Effector CD4-positive, alpha-beta T cell (primary cell): ENCODE results near the gene CANX.

Source experiments
- DNase-seq: peaks from one replicate; pipeline ENCODE4 v3.0.0-alpha.2; 2020

Gene CANX

DNA sequence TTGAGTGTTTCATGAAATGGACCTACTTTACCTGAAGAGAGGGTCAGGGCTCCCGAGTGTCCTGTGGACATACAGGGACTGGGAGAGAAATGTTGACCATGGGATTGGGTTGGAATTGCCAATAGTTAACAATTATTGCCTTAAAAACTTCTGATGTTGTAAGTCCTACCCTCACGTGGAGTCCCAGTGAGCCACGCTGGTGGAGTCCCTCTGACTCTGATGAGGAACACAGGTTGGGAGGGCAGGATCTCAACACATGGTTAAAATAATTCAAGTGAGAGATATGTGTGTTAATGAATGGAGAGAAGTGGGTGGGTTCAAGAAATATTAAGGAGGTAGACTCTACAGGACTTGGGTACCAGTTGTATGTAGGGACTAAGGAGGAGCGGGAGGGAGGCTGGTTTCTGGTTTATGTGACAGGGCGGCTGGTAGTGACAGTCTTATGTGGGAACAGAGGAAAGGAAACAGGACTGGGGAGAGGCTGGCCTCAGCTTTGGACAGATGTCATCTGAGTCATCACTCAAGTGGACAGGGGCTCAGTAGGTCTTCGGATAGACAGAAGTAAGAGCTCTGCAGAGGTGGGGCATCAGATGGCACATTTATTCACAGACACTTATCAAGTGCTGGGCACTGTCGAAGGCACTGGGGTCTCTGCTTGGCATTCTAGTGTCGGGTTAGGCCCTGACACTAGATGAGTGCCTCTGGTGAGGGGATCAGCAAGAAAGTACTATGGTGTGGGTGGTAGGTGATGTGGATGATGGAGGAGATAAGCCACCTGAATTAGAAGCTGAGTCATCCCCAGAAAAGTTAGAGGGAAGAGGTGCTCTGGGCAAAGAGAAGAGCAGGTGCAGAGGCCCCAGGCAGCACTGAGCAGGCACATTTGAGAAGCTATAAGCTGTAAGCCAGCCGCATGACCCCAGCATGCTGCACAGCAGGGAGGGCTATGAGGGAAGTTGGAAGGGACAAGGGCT is 61.1 kb downstream of the CANX start:
- no peak for DNase-seq

- peak; percentile 6 for DNase-seq
Observed at GRCh38 chr5:179762079-179762780, 63.5 kb downstream of the CANX start.

DNA sequence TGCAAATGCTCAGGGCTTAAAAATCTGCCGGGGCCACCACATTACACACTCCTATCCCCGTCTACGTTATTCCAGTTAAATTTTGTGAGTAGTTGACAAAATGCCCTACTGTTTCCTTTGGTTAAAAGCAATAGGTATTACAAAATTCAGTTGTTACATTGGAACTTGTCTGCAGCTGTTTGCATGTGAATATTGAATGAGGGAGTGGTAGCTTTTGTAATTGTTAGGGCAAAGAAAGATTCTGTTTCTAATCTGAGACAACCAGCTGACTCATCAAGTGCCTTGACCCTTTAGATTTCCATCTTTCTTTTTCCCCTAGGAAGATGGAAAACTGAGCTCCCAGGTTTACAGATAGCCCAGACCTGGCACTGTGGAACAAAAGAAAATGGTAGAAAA is 64.0 kb downstream of the CANX start:
- no peak for DNase-seq

DNA sequence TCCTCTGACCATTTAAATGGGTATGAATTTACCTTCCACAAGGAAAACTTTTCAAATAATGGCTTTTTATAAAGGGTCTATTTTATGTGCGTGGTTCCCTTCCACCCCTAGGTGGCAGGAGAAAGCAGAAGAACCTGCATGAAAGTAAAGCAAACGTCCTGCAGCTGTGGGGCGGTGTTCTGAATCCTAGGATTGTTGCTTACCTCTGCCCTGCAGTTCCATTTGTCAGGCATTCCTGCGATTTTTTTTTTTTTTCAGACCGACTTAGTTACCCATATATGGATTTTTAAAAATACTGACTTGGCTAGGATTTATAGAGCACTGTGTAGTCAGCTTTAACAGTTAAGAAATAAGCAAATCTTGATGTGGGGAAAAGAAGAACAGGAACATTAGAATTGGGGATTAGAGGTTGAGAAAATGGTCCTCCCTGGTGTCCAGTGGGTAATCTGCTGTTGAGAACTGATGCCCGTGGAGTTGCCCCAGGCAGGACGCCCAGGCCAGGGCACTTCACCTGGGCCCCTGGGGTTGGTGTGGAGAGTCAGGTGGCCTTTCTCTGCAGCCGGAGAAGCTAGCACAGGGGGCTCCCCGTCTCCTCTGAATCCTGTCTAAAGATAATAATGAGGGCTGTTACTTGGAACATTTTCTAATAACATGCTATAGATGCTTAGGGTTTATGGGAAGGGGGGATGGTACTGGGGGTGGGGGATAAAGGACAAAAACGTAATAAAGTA is 64.6 kb downstream of the CANX start:
- DNase-seq = peak; percentile 41

DNA sequence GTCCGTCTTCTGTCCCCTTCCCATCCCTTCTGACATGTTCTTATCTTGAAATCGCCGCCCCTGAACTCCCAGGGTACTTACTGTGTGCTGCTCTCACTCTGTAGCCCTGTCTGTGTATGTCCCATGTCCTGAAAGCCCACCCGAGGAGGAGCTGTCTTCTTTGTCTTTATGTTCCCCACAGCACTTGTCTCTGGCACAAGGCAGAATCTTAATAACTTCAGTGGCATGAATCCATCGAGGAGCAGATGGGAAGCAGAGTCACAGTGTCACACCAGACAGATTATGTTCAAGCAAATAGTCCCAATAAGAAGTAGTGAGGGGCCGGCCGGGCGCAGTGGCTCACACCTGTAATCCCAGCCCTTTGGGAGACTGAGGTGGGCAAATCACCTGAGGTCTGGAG is 65.3 kb downstream of the CANX start:
- DNase-seq = no peak

DNA sequence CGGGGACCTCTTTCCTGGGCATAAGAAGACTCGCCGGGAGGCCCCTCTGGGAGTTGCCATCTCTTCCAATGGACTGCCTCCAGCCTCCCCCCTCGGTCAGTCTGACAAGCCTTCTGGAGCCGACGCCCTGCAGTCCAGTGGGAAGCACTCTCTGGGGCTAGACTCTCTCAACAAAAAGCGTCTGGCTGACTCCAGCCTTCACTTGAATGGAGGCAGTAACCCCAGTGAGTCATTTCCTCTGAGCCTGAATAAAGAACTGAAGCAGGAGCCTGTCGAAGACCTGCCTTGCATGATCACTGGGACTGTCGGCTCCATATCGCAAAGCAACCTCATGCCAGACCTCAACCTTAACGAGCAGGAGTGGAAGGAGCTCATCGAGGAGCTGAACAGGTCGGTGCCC is 66.6 kb downstream of the CANX start:
- DNase-seq = no peak

- no peak for DNase-seq
Observed at GRCh38 chr5:179766021-179766725, 67.4 kb downstream of the CANX start.

GRCh38 chr5:179766726-179767455 is 68.1 kb downstream of the CANX start:
- DNase-seq = no peak

GRCh38 chr5:179767496-179768100 is 68.8 kb downstream of the CANX start:
- no peak for DNase-seq

DNA sequence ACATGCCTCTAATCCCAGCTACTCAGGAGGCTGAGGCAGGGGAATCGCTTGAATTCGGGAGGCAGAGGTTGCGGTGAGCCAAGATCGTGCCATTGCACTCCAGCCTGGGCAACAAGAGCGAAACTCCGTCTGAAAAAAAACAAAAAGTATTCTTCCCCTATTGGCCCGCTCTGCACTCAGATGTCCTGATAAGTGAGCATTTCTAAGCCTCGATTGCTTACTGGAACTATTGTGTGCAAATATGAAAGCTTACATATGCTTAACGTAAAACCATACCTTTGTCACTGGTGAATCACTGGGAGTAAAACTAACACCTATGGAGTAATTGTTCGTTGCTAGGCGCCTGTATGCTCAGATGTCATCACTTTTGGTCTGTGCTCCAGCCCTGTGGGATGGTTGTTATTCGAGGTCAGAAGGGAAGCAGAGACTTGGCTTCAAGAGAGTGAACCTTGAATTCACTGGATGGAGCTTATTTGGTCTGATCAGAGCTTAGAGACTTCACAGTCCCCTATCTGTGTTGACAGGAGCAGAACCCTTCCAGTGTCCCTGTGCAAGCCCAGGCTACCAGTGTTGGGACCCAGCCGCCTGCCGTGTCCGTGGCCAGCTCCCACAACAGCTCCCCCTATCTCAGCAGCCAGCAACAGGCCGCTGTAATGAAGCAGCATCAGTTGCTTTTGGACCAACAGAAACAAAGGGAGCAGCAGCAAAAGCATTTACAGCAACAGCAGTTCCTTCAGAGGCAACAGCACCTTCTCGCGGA is 69.7 kb downstream of the CANX start:
- no peak for DNase-seq

GRCh38 chr5:179769271-179769670 is 70.5 kb downstream of the CANX start:
- DNase-seq = no peak

DNA sequence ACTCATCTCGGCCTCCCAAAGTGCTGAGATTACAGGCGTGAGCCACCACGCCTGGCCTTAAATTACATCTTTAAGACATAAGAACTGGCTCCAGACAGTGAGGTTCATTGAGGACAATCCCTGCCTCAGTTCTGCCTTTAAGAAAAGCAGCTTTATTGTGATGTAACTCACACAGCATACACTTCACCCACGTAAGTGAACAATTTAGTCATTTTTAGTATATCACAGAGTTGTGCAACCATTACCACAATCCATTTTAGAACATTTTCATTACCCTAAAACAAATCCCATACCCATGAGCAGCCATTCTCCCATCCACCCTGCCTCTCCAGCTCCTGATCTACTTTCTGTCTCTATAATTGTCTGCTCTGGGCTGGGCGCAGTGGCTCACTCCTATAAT is 71.0 kb downstream of the CANX start:
- no peak for DNase-seq

- DNase-seq = no peak
Observed at GRCh38 chr5:179771311-179771895, 72.6 kb downstream of the CANX start.

- no peak for DNase-seq
Observed at GRCh38 chr5:179772351-179772750, 73.6 kb downstream of the CANX start.

DNA sequence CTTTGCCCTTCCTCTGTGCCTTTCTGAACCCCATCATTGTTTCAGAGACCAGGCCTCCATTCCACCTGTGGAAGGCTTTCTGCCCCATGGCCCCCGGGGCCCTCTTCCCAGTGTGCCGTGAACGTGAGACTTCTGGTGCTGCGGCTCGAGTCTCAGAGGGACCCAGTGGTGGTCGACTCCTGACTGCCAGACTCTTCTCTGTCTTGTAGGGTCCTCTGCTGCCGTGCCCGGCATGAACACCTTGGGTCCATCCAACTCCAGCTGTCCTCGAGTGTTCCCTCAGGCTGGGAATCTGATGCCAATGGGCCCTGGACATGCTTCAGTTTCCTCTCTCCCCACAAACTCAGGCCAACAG is 74.9 kb downstream of the CANX start:
- no peak for DNase-seq

GRCh38 chr5:179774442-179774841 is 75.7 kb downstream of the CANX start:
- DNase-seq = no peak

- no peak for DNase-seq
Observed at GRCh38 chr5:179776411-179776938, 77.7 kb downstream of the CANX start.

DNA sequence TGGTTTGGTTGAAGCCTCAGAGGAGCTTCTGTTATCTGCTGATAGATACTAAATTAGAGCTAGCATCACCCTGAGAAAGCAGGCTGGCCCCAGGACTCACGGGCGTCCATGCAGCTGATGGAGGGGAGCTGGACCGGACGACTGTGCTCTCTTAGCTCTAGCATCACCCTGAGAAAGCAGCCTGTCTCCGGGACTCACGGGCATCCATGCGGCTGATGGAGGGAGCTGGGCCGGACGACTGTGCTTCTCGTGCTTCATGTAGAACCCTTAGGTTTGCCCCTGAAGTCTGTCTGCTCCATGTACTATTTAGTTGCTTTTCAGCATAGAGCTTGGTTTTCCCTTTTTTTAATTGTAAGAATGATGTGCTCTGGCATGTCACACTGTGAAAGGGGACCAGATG is 78.7 kb downstream of the CANX start:
- DNase-seq = no peak

DNA sequence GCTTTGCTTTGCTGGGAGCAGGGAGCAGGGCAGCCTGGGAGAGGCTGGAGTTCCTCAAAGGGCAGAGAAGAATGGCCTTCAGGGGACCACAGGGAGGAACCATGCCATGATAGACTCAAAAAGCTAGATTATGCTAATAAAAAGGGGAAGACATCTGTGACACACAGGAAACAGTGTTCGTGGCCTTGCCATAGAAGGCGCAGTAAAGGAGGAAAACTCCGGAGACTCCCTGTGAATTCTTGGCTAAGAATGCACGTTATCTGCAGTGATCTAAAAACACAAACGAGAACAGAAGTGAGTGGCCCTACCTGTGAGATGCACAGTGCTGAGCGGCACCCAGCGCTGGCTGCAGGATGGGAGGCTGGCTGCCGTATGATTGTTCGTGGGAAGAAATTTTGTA is 79.1 kb downstream of the CANX start:
- no peak for DNase-seq

GRCh38 chr5:179778591-179778990 is 79.8 kb downstream of the CANX start:
- DNase-seq = no peak
